Measurements from ENCODE around the gene TBC1D13. TPM values are rescaled to one million over a fixed set of nuclear protein-coding genes. Genes with fewer than 3 reads are reported as not detected.

Gene TBC1D13
- total and polyA plus RNA-seq, 2 of the 13 experiments (the other 11 are each of a cell fraction or from before 2014, with no cell fraction given) = 17.9 to 19.7 TPM

DNA sequence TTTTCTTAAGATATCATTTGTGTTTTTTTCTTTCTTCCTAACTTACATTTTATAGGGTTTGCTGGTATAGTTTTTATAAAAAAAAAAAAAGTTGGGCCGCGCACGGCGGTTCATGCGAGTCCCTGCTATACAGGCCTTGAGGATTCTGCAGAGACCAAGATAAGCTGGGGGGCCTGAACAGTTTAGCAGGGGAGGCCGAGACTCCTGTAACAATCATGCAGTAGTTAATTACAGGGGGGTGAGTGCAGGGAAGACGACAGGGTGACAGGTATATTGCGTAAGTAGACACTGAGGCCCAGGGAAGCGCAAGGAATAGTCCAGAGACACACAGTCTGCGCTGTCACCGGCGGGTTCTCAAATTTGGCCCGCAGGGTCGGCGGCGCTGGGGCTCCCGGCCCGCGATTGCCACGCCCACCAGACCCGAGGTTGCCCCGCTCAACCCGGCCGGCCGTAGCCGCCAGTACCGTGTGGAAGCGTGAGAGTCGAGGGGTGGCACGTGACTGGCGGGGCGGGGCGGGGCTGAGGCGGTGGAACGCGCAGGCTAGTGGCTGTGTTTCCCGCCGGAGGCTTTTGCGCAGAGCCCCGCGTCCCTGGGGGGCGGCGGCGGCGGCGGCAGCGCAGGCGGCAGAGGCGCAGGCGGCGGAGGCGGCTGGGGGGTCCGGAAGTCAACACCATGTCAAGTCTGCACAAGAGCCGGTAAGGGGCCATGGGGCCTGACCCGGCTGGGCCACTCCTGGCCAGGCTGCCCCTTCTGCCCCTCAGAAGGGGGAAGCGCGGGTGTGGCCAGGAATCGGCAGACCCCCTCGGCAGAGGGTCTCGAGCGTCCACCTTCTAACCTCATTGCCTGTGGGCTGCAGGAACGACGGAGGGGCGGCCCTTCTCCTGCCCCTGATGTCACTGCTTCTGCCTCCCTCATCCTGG lies at the start of gene TBC1D13 (continued):
- TF ChIP-seq PAF1 (CRISPR knock-in tag; IDR thresholded peaks at IDR 0.05) = no peak
- no peak for TF ChIP-seq SP1 (IDR thresholded peaks at IDR 0.05)
- TF ChIP-seq SP1 (CRISPR knock-in tag; IDR thresholded peaks at IDR 0.05) = peak; percentile 97
- TF ChIP-seq KLF16 (CRISPR knock-in tag; IDR thresholded peaks at IDR 0.05) = peak in 1 of 2 experiments; percentile 90; a peak in 2 of 4 replicates
- TF ChIP-seq, protein P1, sequence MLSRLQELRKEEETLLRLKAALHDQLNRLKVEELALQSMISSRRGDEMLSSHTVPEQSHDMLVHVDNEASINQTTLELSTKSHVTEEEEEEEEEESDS (CRISPR knock-in tag; IDR thresholded peaks at IDR 0.05; ENCODE audit: borderline replicate concordance) = peak; percentile 84; the same call in 1 of the 2 replicates
- peak; percentile 92 for TF ChIP-seq KLF6 (CRISPR knock-in tag; IDR thresholded peaks at IDR 0.05)
- TF ChIP-seq MXI1 (IDR thresholded peaks at IDR 0.05; ENCODE audit: borderline replicate concordance, low read depth, low read length) = peak; percentile 80; the same call in 2 of the 3 replicates
- TF ChIP-seq, protein P2, sequence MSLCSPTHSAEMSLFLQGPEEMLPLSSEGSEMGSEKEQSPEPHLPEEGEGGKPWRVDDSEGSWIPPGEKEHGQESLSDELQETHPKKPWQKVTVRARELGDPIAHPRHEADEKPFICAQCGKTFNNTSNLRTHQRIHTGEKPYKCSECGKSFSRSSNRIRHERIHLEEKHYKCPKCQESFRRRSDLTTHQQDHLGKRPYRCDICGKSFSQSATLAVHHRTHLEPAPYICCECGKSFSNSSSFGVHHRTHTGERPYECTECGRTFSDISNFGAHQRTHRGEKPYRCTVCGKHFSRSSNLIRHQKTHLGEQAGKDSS (CRISPR knock-in tag; IDR thresholded peaks at IDR 0.05; ENCODE audit: borderline replicate concordance, low read depth) = peak; percentile 67; the same call in 1 of the 2 replicates
- no peak for TF ChIP-seq MATR3 (CRISPR knock-in tag; IDR thresholded peaks at IDR 0.05)
- peak; percentile 92 for TF ChIP-seq ZBTB7A (CRISPR knock-in tag; IDR thresholded peaks at IDR 0.05)
- TF ChIP-seq, protein P3, sequence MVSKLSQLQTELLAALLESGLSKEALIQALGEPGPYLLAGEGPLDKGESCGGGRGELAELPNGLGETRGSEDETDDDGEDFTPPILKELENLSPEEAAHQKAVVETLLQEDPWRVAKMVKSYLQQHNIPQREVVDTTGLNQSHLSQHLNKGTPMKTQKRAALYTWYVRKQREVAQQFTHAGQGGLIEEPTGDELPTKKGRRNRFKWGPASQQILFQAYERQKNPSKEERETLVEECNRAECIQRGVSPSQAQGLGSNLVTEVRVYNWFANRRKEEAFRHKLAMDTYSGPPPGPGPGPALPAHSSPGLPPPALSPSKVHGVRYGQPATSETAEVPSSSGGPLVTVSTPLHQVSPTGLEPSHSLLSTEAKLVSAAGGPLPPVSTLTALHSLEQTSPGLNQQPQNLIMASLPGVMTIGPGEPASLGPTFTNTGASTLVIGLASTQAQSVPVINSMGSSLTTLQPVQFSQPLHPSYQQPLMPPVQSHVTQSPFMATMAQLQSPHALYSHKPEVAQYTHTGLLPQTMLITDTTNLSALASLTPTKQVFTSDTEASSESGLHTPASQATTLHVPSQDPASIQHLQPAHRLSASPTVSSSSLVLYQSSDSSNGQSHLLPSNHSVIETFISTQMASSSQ (IDR thresholded peaks at IDR 0.05; ENCODE audit: low read depth) = no peak
- TF ChIP-seq, protein P3 (CRISPR knock-in tag; IDR thresholded peaks at IDR 0.05; ENCODE audit: borderline replicate concordance) = peak; percentile 83
- peak; percentile 93 for TF ChIP-seq ZFP37 (CRISPR knock-in tag; IDR thresholded peaks at IDR 0.05; ENCODE audit: borderline replicate concordance)
- TF ChIP-seq, protein P4, sequence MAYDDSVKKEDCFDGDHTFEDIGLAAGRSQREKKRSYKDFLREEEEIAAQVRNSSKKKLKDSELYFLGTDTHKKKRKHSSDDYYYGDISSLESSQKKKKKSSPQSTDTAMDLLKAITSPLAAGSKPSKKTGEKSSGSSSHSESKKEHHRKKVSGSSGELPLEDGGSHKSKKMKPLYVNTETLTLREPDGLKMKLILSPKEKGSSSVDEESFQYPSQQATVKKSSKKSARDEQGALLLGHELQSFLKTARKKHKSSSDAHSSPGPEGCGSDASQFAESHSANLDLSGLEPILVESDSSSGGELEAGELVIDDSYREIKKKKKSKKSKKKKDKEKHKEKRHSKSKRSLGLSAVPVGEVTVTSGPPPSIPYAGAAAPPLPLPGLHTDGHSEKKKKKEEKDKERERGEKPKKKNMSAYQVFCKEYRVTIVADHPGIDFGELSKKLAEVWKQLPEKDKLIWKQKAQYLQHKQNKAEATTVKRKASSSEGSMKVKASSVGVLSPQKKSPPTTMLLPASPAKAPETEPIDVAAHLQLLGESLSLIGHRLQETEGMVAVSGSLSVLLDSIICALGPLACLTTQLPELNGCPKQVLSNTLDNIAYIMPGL (CRISPR knock-in tag; IDR thresholded peaks at IDR 0.05; ENCODE audit: borderline replicate concordance in 1 of 2, low read depth in 1 of 2) = peak; percentile 77 to 91
- no peak; the same call in 1 of the 2 replicates for TF ChIP-seq STAT5B (CRISPR knock-in tag; IDR thresholded peaks at IDR 0.05)
- TF ChIP-seq, protein P5, sequence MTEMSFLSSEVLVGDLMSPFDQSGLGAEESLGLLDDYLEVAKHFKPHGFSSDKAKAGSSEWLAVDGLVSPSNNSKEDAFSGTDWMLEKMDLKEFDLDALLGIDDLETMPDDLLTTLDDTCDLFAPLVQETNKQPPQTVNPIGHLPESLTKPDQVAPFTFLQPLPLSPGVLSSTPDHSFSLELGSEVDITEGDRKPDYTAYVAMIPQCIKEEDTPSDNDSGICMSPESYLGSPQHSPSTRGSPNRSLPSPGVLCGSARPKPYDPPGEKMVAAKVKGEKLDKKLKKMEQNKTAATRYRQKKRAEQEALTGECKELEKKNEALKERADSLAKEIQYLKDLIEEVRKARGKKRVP (CRISPR knock-in tag; IDR thresholded peaks at IDR 0.05) = peak in 1 of 2 experiments; percentile 82; a peak in 1 of 4 replicates
- TF ChIP-seq CHD2 (IDR thresholded peaks at IDR 0.05; ENCODE audit: low read depth, low read length) = peak; percentile 34; the same call in 1 of the 2 replicates
